Gastrocnemius medialis (tissue), 4 donors: Measurements from ENCODE around the gene CXCL12.

Experiments
- CTCF ChIP-seq, 5 experiments: fragments of 450-650 bp in 3 of 5; fragments of 200-600 bp in 2 of 5; sonication (generic) in 2 of 5; IDR thresholded peaks in 4 of 5; conservative IDR thresholded peaks in 1 of 5; 1 replicate in 4 of 5; 2 replicates in 1 of 5; pipeline ENCODE4 v1.5.1; 2016 to 2019; ENCODE audit warnings: antibody characterized with exemption in 5 of 5, mild to moderate bottlenecking in 3 of 5, moderate library complexity in 3 of 5
- POLR2A ChIP-seq, 2 donors: fragments of 450-650 bp; IDR thresholded peaks; one replicate each; pipeline ENCODE4 v1.6.1; 2017; ENCODE audit warnings: antibody characterized with exemption in 2 of 2, mild to moderate bottlenecking in 2 of 2, moderate library complexity in 2 of 2

GRCh38 chr10:44385696-44386441, 972 bp upstream of the CXCL12 start:
- TF ChIP-seq CTCF (IDR thresholded peaks at IDR 0.05 in 4 of 5, conservative IDR thresholded peaks at IDR 0.05 in 1 of 5) (no peak), POLR2A (IDR thresholded peaks at IDR 0.05) (no peak)
